HG03196 (cell line): ENCODE data around the gene CCDC97.
A peak's percentile ranks its signal among the peaks of the same experiment; 100 is the strongest.

Experiments used
- ATAC-seq: cut with Tn5 transposase; IDR thresholded peaks from one replicate; pipeline ENCODE4 v1.9.1; 2021; ENCODE audit not compliant: unreplicated experiment

CCDC97 gene

GRCh38 chr19:41319500-41320184 lies 9.7 kb downstream of the CCDC97 start:
- ATAC-seq: no peak

GRCh38 chr19:41320185-41320518 lies 10.2 kb downstream of the CCDC97 start:
- ATAC-seq: no peak

GRCh38 chr19:41320568-41320967 lies 10.6 kb downstream of the CCDC97 start:
- no peak for ATAC-seq

DNA sequence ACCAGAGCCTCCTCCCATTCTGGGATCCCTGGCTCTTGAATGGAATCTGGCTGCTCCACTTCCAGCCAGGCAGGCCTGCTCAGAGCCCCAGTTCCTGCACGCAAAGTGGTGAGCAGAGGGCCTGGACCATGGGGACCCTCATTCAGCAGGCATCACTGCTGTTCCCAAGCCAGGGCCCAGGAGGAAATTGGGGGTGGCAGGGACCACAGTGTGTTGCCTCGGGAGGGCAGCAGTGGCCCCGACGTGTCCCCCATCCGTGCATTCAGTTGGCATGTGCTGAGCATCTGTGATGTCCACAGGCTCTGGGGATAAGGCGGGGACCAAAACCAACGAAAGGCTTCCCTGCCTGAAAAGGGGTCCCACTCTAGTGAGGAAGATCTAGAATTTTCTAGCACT lies 11.2 kb downstream of the CCDC97 start:
- no peak for ATAC-seq

- no peak for ATAC-seq
Observed at GRCh38 chr19:41321600-41322270, 11.8 kb downstream of the CCDC97 start.

DNA sequence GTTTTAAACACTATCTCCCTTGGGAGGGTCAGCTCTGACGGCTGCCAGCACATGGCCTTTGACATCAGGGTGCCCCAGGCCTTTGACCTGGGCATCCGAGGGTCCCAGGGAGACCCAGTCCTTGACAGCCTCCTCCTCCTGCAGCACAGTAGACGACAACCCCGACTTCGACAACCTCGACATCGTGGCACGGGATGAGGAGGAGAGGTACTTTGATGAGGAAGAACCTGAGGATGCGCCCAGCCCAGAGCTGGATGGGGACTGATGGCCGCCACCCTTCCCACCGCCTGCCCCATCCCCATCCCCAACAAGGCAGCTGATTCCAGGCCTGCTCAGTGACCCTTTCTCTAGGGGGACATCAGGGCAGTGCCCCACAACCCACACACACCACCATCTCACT lies 12.5 kb downstream of the CCDC97 start:
- ATAC-seq: no peak

GRCh38 chr19:41323023-41323422 lies 13.1 kb downstream of the CCDC97 start:
- no peak for ATAC-seq

- ATAC-seq: no peak
Observed at GRCh38 chr19:41323430-41324125, 13.6 kb downstream of the CCDC97 start.

- ATAC-seq: no peak
Observed at GRCh38 chr19:41324231-41324702, 14.3 kb downstream of the CCDC97 start.

GRCh38 chr19:41324921-41325639 lies 15.1 kb downstream of the CCDC97 start:
- no peak for ATAC-seq

DNA sequence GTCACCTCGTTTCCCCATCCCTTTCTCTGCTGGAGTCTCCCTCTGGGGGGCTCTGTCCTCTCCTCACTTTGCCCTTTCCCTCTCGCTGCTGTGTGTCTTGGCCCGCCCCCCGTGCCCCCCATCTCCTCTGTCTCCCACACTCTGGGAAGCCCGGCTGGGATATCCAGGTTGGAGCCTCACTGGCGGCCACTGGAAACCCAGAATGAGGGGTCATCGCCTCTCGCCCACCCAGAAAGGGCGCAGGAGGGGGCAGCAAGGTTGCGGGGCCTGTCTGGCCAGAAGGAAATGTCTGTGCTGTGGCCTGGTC lies 15.6 kb downstream of the CCDC97 start:
- ATAC-seq: no peak

DNA sequence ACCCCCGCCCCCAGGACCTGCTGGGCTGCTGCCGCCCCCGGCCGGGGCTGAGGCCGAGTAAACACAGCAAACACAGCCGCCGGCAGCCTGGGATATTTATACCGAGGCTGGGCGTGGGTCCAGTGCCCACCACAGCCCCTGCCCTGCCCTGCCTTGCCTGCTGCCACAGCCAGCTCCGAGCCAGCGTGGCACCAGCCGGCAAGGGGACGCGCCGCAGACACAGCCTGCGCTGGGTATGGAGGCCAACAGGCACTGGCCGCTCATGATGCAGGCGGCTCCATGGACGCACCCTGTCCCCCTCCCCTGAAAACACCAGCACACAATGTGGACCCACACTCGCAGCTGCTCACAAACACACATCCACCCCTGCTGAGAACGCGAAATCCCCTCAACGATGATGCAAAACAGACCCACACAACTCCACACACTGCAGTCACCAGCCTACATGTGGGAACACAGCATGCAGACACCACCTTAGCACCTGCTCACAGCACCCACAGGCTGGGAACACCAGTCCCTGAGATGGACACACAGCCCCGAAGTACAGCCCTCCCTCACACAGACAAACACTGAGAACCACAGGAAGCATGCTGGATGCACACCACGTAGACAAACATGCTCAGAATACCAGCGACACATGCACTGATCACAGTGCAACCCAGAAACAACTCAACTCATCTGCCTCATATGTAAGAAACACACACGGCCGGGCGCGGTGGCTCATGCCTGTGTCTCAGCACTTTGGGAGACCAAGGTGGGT lies 16.2 kb downstream of the CCDC97 start:
- ATAC-seq: no peak

GRCh38 chr19:41327076-41327575 lies 17.2 kb downstream of the CCDC97 start:
- ATAC-seq: no peak

- ATAC-seq: peak; percentile 45
Observed at GRCh38 chr19:41327576-41328156, 17.7 kb downstream of the CCDC97 start.

DNA sequence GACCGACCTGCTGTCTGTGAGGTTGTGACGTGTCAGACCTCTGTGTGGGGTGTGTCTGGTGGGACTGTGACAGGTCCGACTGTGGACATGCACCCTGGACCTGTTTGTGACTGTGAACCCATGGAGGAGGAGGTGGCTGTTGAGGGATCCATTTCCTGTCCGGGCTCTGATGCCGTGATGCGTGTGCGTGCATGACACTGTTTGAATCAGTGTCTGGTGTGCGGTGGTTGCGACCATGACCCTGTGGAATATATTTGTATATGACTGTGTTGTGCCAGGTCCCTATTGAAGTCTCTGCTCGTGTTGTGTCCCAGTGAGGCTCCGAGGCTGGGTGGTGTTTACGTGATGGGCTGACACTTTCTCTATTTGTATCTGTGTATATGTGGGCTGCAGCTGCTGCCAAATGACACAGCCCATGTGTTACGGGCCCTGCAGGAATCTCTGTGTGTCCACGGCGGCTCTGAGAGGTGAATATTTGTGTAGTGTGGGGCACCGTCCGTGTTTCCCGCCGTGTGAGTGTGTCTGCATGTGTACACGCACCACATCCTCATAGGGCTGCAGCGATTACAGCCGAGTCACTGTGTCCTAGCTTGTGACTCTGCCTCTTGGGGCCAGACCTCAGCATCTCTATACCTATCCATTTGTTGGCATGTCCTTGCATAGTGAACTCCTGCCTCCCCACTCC lies 18.3 kb downstream of the CCDC97 start:
- ATAC-seq: peak; percentile 6

- ATAC-seq: no peak
Observed at GRCh38 chr19:41328842-41329225, 18.9 kb downstream of the CCDC97 start.

GRCh38 chr19:41330481-41330880 lies 20.5 kb downstream of the CCDC97 start:
- ATAC-seq: no peak

GRCh38 chr19:41330946-41331678 lies 21.1 kb downstream of the CCDC97 start:
- ATAC-seq: no peak

GRCh38 chr19:41332000-41332399 lies 22.0 kb downstream of the CCDC97 start:
- no peak for ATAC-seq
